GM23338 (cell line): ENCODE results near the gene EEF1A1. TPM values are rescaled to one million over a fixed set of nuclear protein-coding genes. Genes with fewer than 3 reads are reported as not detected.

Experiments used
- ATAC-seq: fragments of 200-7000 bp; cut with Tn5 transposase; 3 replicates; pipeline ENCODE4 v1.9.1; 2020
- DNase-seq: peaks from one replicate; pipeline ENCODE4 v3.0.0-alpha.2; 2015; ENCODE audit warnings: low spot score
- H2AFZ ChIP-seq: fragments of 200-600 bp; sonication (generic); 2 replicates; pipeline ENCODE4 v1.8.0; 2016; ENCODE audit warnings: antibody characterized with exemption, mild to moderate bottlenecking, moderate library complexity
- H3F3A ChIP-seq: fragments of 200-600 bp; sonication (generic); replicated peaks from 2 replicates; pipeline ENCODE4 v1.8.0; 2017; ENCODE audit warnings: antibody characterized with exemption, mixed run types, low read depth
- H3K27ac ChIP-seq: fragments of 200-600 bp; sonication (generic); 2 replicates; pipeline ENCODE4 v1.6.1; 2016; ENCODE audit warnings: low read depth
- H3K27me3 ChIP-seq: fragments of 200-600 bp; sonication (generic); 2 replicates; pipeline ENCODE4 v1.8.0; 2016; ENCODE audit warnings: mild to moderate bottlenecking, mixed run types, moderate library complexity; ENCODE audit not compliant: insufficient read depth
- H3K36me3 ChIP-seq: fragments of 200-600 bp; sonication (generic); 2 replicates; pipeline ENCODE4 v1.8.0; 2016; ENCODE audit warnings: mild to moderate bottlenecking; ENCODE audit not compliant: insufficient read depth
- H3K4me1 ChIP-seq: fragments of 200-600 bp; sonication (generic); 2 replicates; pipeline ENCODE4 v1.8.0; 2016; ENCODE audit warnings: mild to moderate bottlenecking, moderate library complexity; ENCODE audit not compliant: insufficient read depth
- H3K4me2 ChIP-seq: fragments of 200-600 bp; sonication (generic); 2 replicates; pipeline ENCODE4 v1.7.1; 2017; ENCODE audit warnings: mixed run types
- H3K4me3 ChIP-seq: fragments of 200-600 bp; sonication (generic); 2 replicates; pipeline ENCODE4 v1.6.1; 2016; ENCODE audit warnings: mixed run types
- H3K79me2 ChIP-seq: fragments of 200-600 bp; sonication (generic); replicated peaks from 2 replicates; pipeline ENCODE4 v1.8.0; 2017; ENCODE audit warnings: mild to moderate bottlenecking; ENCODE audit not compliant: insufficient read depth
- H3K9me2 ChIP-seq: fragments of 200-600 bp; sonication (generic); 2 replicates; pipeline ENCODE4 v1.8.0; 2017; ENCODE audit not compliant: insufficient read depth
- H4K20me1 ChIP-seq: fragments of 200-600 bp; sonication (generic); replicated peaks from 2 replicates; pipeline ENCODE4 v1.8.0; 2017; ENCODE audit warnings: mild to moderate bottlenecking; ENCODE audit not compliant: insufficient read depth
- H3K27ac Mint-ChIP-seq: 2 replicates; pipeline ENCODE4 v1.8.0; 2020; ENCODE audit warnings: inconsistent platforms, mild to moderate bottlenecking, moderate library complexity, mixed read lengths
- H3K27me3 Mint-ChIP-seq: 3 replicates; pipeline ENCODE4 v1.8.0; 2022; ENCODE audit warnings: low read depth, mild to moderate bottlenecking, moderate library complexity, mixed read lengths, inconsistent platforms; ENCODE audit not compliant: insufficient read depth, poor library complexity
- H3K36me3 Mint-ChIP-seq: 3 replicates; pipeline ENCODE4 v1.8.0; 2021; ENCODE audit warnings: low read depth, mild to moderate bottlenecking, inconsistent platforms, moderate library complexity, mixed read lengths
- H3K4me1 Mint-ChIP-seq: 3 replicates; pipeline ENCODE4 v1.8.0; 2020; ENCODE audit warnings: mild to moderate bottlenecking, inconsistent platforms, mixed read lengths
- H3K4me3 Mint-ChIP-seq: 3 replicates; pipeline ENCODE4 v1.8.0; 2021; ENCODE audit warnings: moderate library complexity, mild to moderate bottlenecking, inconsistent platforms, mixed read lengths
- H3K9me3 Mint-ChIP-seq: 3 replicates; pipeline ENCODE4 v1.8.0; 2020; ENCODE audit warnings: moderate library complexity, mild to moderate bottlenecking, inconsistent platforms, mixed read lengths
- CREB1 ChIP-seq: fragments of 250-450 bp; sonication (Bioruptor Pico); IDR thresholded peaks from 2 replicates; pipeline ENCODE4 v1.5.0; 2020; ENCODE audit warnings: low read depth, mild to moderate bottlenecking, moderate library complexity
- ETS1 ChIP-seq: IDR thresholded peaks from 2 replicates; pipeline ENCODE4 v1.6.1; 2016; ENCODE audit warnings: antibody characterized with exemption
- EZH2phosphoT487 ChIP-seq: fragments of 200-600 bp; sonication (generic); IDR thresholded peaks from one replicate; pipeline ENCODE4 v1.8.1; 2018; ENCODE audit warnings: antibody characterized with exemption; ENCODE audit not compliant: unreplicated experiment
- JUNB ChIP-seq: IDR thresholded peaks from one replicate; pipeline ENCODE4 v1.6.1; 2016; ENCODE audit warnings: antibody characterized with exemption; ENCODE audit not compliant: unreplicated experiment
- NANOG ChIP-seq: IDR thresholded peaks from 2 replicates; pipeline ENCODE4 v1.6.1; 2016; ENCODE audit warnings: antibody characterized with exemption, borderline replicate concordance
- ZNF114 ChIP-seq: fragments of 250-450 bp; sonication (Bioruptor Pico); IDR thresholded peaks from 2 replicates; pipeline ENCODE4 v1.5.0; 2020; ENCODE audit warnings: mild to moderate bottlenecking, moderate library complexity
- ZNF331 ChIP-seq: fragments of 250-450 bp; sonication (Bioruptor Pico); IDR thresholded peaks from 2 replicates; pipeline ENCODE4 v1.5.0; 2020; ENCODE audit warnings: low read depth, mild to moderate bottlenecking, moderate library complexity
- polyA plus RNA-seq: library from polyadenylated mRNA; unstranded; fragments of >200 nt; fragmentation: Nextera tagmentation; extraction: Ambion mirVana; gene quantifications from 2 replicates; pipeline ENCODE4 v1.2.1, GENCODE V29; 2016
- total RNA-seq: library from RNA; depleted of rRNA; stranded (reverse); fragments of >200 nt; shearing (Covaris generic); gene quantifications from 2 replicates; pipeline ENCODE4 v1.2.3, GENCODE V29; 2014
- TF ChIP-seq, protein P1 (sequence below), 2 experiments: fragments of 200-600 bp in 1 of 2; sonication (generic) in 1 of 2; conservative IDR thresholded peaks; 2 replicates each; pipeline versions ENCODE4 v1.5.1 to v1.6.1; 2016 to 2017; ENCODE audit warnings: antibody characterized with exemption in 2 of 2, low read depth in 2 of 2, mild to moderate bottlenecking in 2 of 2, moderate library complexity in 1 of 2
- TF ChIP-seq, protein P2 (sequence below): IDR thresholded peaks from one replicate; pipeline ENCODE4 v1.6.1; 2018; ENCODE audit warnings: antibody characterized with exemption; ENCODE audit not compliant: unreplicated experiment

EEF1A1 gene
- total and polyA plus RNA-seq, 2 experiments from 2014 or later: 7,677 to 12,342 TPM

- TF ChIP-seq JUNB (no peak), NANOG (no peak), ZNF114 (CRISPR knock-in tag) (no peak), EZH2phosphoT487 (no peak), ZNF331 (CRISPR knock-in tag) (no peak), CREB1 (CRISPR knock-in tag) (no peak), ETS1 (no peak)
- TF ChIP-seq, protein P1, sequence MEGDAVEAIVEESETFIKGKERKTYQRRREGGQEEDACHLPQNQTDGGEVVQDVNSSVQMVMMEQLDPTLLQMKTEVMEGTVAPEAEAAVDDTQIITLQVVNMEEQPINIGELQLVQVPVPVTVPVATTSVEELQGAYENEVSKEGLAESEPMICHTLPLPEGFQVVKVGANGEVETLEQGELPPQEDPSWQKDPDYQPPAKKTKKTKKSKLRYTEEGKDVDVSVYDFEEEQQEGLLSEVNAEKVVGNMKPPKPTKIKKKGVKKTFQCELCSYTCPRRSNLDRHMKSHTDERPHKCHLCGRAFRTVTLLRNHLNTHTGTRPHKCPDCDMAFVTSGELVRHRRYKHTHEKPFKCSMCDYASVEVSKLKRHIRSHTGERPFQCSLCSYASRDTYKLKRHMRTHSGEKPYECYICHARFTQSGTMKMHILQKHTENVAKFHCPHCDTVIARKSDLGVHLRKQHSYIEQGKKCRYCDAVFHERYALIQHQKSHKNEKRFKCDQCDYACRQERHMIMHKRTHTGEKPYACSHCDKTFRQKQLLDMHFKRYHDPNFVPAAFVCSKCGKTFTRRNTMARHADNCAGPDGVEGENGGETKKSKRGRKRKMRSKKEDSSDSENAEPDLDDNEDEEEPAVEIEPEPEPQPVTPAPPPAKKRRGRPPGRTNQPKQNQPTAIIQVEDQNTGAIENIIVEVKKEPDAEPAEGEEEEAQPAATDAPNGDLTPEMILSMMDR (conservative IDR thresholded peaks at IDR 0.05; ENCODE audit: low read depth in 2 of 2): no peak
- TF ChIP-seq, protein P2, sequence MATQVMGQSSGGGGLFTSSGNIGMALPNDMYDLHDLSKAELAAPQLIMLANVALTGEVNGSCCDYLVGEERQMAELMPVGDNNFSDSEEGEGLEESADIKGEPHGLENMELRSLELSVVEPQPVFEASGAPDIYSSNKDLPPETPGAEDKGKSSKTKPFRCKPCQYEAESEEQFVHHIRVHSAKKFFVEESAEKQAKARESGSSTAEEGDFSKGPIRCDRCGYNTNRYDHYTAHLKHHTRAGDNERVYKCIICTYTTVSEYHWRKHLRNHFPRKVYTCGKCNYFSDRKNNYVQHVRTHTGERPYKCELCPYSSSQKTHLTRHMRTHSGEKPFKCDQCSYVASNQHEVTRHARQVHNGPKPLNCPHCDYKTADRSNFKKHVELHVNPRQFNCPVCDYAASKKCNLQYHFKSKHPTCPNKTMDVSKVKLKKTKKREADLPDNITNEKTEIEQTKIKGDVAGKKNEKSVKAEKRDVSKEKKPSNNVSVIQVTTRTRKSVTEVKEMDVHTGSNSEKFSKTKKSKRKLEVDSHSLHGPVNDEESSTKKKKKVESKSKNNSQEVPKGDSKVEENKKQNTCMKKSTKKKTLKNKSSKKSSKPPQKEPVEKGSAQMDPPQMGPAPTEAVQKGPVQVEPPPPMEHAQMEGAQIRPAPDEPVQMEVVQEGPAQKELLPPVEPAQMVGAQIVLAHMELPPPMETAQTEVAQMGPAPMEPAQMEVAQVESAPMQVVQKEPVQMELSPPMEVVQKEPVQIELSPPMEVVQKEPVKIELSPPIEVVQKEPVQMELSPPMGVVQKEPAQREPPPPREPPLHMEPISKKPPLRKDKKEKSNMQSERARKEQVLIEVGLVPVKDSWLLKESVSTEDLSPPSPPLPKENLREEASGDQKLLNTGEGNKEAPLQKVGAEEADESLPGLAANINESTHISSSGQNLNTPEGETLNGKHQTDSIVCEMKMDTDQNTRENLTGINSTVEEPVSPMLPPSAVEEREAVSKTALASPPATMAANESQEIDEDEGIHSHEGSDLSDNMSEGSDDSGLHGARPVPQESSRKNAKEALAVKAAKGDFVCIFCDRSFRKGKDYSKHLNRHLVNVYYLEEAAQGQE: no peak
Measured at GRCh38 chr6:73481969-73482368, 38.9 kb downstream of the EEF1A1 start (continued).

DNA sequence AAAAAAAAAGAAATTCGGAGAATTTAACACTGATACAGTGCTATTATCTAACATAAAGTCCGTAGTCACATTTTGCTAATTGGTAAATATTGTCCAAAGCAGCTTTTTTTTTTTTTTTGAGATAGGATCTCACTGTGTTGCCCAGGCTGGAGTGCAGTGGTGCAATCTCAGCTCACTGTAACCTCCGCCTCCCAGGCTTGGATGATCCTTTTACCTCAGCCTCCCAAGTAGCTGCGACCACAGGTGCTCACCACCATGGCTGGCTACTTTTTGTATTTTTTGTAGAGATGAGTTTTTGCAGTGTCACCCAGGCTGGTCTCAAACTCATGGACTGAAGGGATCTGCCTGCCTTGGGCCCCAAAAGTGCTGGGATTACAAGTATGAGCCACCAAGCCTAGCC, 43.4 kb downstream of the EEF1A1 start:
- H4K20me1 ChIP-seq: no peaks in the 10 kb centered on the region; the same call in 1 of the 2 replicates
- H3K4me3 ChIP-seq: no peak overlapping the region
- H3K4me1 Mint-ChIP-seq: no peaks in the 10 kb centered on the region
- no peaks in the 10 kb centered on the region for H3K79me2 ChIP-seq
- ATAC-seq (no peak), DNase-seq (no peak)
- H3K9me3 Mint-ChIP-seq: no peaks in the 10 kb centered on the region
- peaks cover 39% of the 10 kb centered on the region for H3K36me3 ChIP-seq
- H3K9me2 ChIP-seq: no peaks in the 10 kb centered on the region
- H3K27me3 Mint-ChIP-seq: no peaks in the 10 kb centered on the region
- H2AFZ ChIP-seq: no peak overlapping the region
- no peak overlapping the region for H3K27ac ChIP-seq
- H3K4me3 Mint-ChIP-seq: no peak overlapping the region
- no peaks in the 10 kb centered on the region for H3K4me1 ChIP-seq
- 0 out of 2 replicates have a peak, but pooled peaks cover 11% of the 10 kb centered on the region for H3F3A ChIP-seq
- H3K36me3 Mint-ChIP-seq: peaks cover 70% of the 10 kb centered on the region
- H3K4me2 ChIP-seq: no peak overlapping the region
- H3K27ac Mint-ChIP-seq: no peak overlapping the region
- H3K27me3 ChIP-seq: no peaks in the 10 kb centered on the region
- TF ChIP-seq, protein P2: no peak
- TF ChIP-seq ZNF331 (CRISPR knock-in tag): no peak
